ENCODE data around the gene FTO. TPM values are rescaled to one million over a fixed set of nuclear protein-coding genes. Genes with fewer than 3 reads are reported as not detected.

FTO gene
- total RNA-seq, 2 donors from 2014 or later: 44.0 to 51.5 TPM

DNA sequence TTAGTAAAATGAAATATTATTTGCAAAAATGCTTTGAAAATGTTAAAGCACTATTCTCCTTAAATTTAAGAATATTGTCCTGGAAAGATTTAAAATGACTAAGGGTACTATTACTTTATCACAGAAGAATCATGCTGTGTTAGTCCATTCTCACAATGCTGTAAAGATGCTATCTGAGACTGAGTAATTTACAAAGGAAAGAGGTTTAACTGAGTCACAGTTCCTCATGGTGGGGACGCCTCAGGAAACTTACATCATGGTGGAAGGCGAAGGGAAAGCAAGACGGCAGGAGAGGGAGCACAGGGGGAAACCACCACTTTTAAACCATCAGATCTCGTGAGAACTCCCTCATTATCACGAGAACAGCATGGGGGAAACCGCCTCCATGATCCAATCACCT, 337.0 kb downstream of the FTO start:
- no peak for ATAC-seq (replicated peaks in 1 of 2)
- DNase-seq: no peak
- Mint-ChIP-seq H3K27me3 (ENCODE audit: low read depth) (no peaks in the 10 kb centered on the region), H3K9me3 (peaks cover 2 to 6% of the 10 kb centered on the region in 2 donors), H3K27ac (no peak overlapping the region), H3K36me3 (ENCODE audit: insufficient read depth in 2 of 2) (peaks cover 3 to 9% of the 10 kb centered on the region in 2 donors), H3K4me3 (no peak overlapping the region), H3K4me1 (ENCODE audit: low read depth) (no peaks in the 10 kb centered on the region)

DNA sequence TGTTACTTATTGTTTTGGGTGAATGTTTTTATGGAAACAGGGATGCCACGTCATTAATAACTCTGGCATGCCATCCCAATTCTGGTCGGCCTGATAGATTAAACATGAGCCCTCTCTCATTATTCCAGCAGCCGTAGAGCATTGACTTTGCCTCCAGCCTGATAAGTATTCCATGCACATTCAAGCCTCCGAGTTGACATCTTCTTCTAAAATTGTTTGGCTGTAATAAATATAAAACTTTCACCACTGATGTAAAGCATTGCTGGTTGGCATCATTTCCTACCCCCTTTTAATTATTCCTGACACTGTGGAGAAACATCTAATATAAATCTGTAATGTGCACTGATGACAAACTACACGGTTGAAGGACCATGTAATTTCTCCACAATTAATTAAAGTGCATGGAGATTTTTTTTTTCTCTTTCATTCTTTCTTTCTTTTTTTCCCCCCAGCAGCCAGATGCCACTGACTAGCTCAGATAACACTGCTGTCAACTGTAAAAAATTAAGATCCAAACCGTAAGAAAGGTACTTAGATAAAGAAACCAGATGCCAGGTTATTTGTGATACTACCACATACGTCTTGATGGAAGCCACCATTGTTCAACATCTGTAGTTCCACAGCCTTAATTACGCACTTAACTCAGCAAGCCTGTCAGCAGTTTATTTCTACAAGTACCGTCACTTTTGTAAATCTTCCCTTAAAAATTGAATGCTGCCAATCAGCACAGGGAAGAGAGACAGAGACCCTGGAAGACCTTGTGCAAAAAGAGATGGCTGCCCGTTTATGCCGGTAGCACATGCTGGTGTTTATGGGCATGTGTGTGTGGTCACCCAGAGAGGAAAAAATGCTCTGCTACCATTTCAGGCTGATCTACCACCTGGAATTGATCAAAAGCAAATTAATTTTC, 344.9 kb downstream of the FTO start:
- no peak for DNase-seq
- no peak for ATAC-seq (replicated peaks in 1 of 2)
- Mint-ChIP-seq H3K27ac (no peak overlapping the region), H3K9me3 (no peaks in the 10 kb centered on the region), H3K36me3 (ENCODE audit: insufficient read depth in 2 of 2) (no peaks in the 10 kb centered on the region), H3K4me3 (no peak overlapping the region), H3K4me1 (ENCODE audit: low read depth) (no peaks in the 10 kb centered on the region), H3K27me3 (ENCODE audit: low read depth) (no peaks in the 10 kb centered on the region)

DNA sequence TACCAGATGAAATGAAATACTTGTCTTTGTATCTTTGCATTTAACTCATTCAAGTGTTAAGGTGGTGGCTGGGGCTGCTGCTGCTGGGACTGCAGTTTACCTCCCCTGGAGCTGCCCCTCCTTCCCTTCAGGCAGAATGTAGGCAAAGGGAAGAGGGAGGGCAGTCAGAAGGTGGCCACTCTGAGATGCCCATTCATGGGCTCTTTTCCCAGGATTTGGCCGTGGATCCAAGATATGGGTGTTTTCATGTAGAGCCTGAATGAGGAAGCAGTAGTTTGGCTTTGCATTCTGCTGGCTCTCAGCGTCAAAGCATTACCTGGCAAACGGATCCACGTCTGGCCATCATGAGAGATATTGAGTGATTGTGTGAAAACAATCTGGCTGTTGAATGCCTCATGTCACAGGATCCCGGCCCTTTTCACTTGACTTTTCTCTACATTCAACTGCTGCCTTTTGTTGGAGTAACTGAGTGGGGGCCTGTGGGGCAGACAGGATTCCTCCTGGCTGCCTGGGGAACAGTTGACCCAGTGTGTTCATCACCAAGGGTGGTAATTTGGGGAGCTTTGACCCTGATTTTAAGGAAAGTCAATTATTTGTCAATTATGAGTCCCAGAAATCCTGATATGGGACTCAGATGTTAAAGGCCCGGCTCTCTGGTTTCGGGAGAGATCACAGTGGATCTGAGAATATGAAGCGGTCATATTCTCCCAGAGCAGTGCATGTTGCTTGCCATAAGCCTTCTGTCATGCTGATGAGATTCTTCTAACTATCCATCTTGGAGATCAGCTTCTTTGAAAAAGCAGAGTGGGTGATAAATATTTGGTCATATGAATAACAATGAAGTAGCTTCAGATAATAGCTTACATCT, 345.9 kb downstream of the FTO start:
- H3K9me3 Mint-ChIP-seq: no peaks in the 10 kb centered on the region
- H3K4me3 Mint-ChIP-seq: no peak overlapping the region
- no peaks in the 10 kb centered on the region for H3K27me3 Mint-ChIP-seq (ENCODE audit: low read depth)
- no peaks in the 10 kb centered on the region for H3K4me1 Mint-ChIP-seq (ENCODE audit: low read depth)
- no peaks in the 10 kb centered on the region for H3K36me3 Mint-ChIP-seq (ENCODE audit: insufficient read depth in 2 of 2)
- DNase-seq: no peak
- H3K27ac Mint-ChIP-seq: no peak overlapping the region
- ATAC-seq (replicated peaks in 1 of 2): no peak

DNA sequence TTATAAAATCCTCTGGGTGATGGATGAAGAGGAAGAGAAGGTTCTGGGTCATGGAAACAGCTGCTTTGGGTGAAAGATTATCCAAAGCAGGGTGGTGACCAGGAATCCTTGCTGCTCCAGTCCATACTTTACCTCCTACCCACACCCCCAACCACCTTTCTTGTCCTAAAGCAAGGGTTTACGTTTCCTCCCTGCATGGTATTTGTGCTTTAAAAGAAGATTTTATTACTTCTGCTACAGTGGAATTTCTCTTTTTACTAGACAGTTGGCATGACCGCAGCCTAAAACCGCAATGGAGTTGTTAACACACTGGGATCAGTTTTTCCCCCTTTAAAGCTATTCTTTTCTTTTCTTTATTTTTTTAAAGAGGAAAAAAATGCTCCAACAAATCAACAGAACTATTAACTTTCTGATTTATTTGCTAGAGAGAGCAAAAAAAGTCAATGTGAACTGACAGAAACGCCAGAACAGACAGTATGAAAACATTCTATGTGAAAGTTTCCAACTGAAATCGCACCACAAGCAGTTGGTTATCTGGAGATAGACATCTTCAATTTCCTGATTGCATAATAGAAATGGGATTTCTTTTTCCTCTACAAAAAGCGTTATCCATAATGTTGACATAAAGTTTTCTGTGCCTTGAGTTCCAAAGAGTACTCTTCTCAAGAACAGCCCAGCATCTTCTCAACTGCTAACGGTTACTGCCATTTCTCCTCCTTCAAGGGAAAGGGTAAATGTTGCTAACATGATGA, 346.7 kb downstream of the FTO start:
- H3K9me3 Mint-ChIP-seq: no peaks in the 10 kb centered on the region
- DNase-seq: no peak
- no peaks in the 10 kb centered on the region for H3K36me3 Mint-ChIP-seq (ENCODE audit: insufficient read depth in 2 of 2)
- H3K27ac Mint-ChIP-seq: no peak overlapping the region
- no peak for ATAC-seq (replicated peaks in 1 of 2)
- H3K4me1 Mint-ChIP-seq (ENCODE audit: low read depth): no peaks in the 10 kb centered on the region
- no peak overlapping the region for H3K4me3 Mint-ChIP-seq
- H3K27me3 Mint-ChIP-seq (ENCODE audit: low read depth): no peaks in the 10 kb centered on the region

DNA sequence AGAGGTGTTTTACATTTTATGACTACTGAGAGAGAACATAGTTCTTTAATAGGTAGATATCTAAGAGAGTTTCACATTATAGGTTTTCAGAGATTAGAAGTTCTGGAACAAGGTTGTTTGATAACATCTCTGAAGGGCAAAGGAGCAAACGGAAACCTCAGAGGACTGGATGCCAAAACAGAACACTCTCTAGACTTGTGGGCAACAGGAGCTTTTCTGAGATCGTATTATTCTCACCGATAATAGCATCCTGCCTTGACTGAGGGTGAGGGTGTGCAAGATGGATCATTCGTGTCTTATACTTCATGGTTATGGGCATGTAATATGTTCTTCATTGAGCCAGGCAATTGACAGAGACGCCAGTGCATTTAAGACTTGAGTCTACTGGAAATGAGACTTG, 347.9 kb downstream of the FTO start:
- Mint-ChIP-seq H3K27ac (no peak overlapping the region), H3K9me3 (no peaks in the 10 kb centered on the region), H3K4me3 (no peak overlapping the region), H3K27me3 (ENCODE audit: low read depth) (no peaks in the 10 kb centered on the region), H3K4me1 (ENCODE audit: low read depth) (no peaks in the 10 kb centered on the region), H3K36me3 (ENCODE audit: insufficient read depth in 2 of 2) (no peaks in the 10 kb centered on the region)
- ATAC-seq (replicated peaks in 1 of 2) (no peak), DNase-seq (no peak)

DNA sequence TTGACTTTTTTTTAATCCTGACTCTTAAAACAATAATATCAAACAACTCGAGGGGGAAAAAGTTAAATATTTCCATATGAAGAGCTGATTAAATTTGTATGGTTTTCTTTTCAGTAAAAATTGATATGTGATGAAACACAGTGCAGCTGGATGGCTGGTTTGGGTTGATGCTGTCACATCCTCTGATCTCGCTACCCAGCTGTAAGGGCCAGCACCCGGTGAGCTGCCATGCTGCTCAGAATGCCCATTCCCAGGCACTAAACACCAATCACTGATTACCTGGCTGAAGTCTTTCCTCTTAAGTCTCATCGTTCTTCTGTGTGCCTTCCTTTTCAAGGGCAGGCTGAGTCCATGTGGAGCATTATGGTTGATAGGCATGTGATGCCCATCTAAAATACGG, 348.3 kb downstream of the FTO start:
- ATAC-seq (replicated peaks in 1 of 2) (no peak), DNase-seq (no peak)
- no peaks in the 10 kb centered on the region for H3K4me1 Mint-ChIP-seq (ENCODE audit: low read depth)
- no peaks in the 10 kb centered on the region for H3K27me3 Mint-ChIP-seq (ENCODE audit: low read depth)
- no peaks in the 10 kb centered on the region for H3K9me3 Mint-ChIP-seq
- H3K36me3 Mint-ChIP-seq (ENCODE audit: insufficient read depth in 2 of 2): no peaks in the 10 kb centered on the region
- H3K27ac Mint-ChIP-seq: no peak overlapping the region
- H3K4me3 Mint-ChIP-seq: no peak overlapping the region

DNA sequence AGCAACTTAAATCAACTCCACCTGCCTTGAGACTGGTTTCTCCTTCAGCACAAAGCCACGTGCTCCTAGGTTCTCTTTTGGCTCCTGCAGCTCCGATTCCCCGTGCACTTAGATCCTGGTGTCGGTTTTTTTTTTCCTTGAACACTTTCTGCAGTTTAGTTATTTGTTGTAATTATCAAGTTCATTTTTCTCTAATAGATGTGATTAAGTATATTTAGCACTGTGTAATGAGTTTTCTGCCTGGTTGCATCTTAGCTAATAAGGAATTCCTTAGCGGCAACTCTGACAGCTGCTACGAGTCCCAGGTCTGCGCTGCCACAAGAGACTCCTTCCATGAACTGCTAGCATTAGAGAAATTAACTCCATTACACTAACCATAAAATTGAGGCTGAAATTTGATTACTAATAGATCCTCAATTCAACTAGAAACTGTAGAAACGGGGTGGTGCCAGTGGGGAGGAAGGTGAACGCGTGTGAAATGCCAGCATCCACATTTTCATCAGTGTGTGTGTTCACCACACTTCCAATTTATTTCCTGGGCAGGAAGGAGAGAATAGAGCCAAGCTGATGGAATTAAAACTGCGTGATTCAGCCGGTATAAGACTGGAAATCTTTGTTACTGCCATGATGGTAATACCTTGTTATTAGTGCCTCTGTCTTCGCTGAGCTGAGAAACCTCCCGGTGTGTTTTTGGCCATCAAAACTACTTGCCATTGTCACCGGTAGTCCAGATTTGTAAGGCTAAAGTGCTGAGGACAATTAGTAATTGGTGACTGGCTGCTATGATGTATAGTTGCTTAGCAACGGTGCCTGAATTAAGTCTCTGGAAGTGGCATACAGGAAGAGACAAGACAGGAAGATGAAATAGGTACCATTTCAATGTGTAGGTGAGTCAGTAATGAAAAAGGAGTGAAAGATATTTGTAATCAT, 350.2 kb downstream of the FTO start:
- Mint-ChIP-seq H3K27ac (no peak overlapping the region), H3K4me3 (no peak overlapping the region), H3K36me3 (ENCODE audit: insufficient read depth in 2 of 2) (no peaks in the 10 kb centered on the region), H3K9me3 (no peaks in the 10 kb centered on the region), H3K4me1 (ENCODE audit: low read depth) (no peaks in the 10 kb centered on the region), H3K27me3 (ENCODE audit: low read depth) (no peaks in the 10 kb centered on the region)
- DNase-seq: no peak
- ATAC-seq (replicated peaks in 1 of 2): no peak

DNA sequence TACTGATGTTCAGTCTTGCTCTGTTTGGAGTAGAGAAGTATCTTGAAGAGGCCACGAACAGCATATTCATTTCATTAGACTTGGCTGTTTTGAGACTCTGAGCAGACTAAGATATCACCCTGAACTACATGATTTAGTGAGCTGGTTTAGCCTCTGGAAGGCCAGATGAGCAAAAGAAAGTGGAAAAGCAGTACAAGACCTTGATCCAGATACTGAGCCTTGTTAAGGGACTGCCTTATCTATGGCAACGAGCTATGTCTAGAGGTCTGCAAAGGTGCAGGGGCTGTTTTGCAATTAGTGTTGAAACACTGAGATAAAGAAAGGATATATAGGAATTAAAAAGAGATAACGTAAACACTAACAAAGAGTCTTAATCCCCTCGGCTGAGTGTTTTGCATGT, 351.2 kb downstream of the FTO start:
- H3K27me3 Mint-ChIP-seq (ENCODE audit: low read depth): no peaks in the 10 kb centered on the region
- no peak overlapping the region for H3K4me3 Mint-ChIP-seq
- H3K9me3 Mint-ChIP-seq: no peaks in the 10 kb centered on the region
- H3K27ac Mint-ChIP-seq: no peak overlapping the region
- H3K36me3 Mint-ChIP-seq (ENCODE audit: insufficient read depth in 2 of 2): no peaks in the 10 kb centered on the region
- no peaks in the 10 kb centered on the region for H3K4me1 Mint-ChIP-seq (ENCODE audit: low read depth)
- ATAC-seq (replicated peaks in 1 of 2) (no peak), DNase-seq (no peak)

DNA sequence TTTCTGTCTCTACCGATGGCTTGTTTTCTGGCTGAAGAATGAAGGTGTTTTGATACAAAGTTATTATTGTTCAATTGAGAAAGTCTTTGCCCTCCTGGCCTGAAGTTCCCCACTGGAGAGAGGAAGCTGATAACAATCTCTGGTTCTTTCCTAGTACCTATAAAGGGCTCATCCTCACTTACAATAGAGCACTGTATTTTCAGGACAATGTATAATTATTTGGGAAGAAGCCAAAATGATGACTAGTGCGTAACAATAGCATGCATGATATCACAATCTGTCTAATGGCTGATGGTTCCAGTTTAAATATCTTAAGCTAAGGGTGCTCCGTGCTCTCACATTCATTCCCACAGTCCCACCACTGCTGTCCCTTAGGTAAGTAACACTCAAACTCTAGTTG, 351.9 kb downstream of the FTO start:
- H3K4me1 Mint-ChIP-seq (ENCODE audit: low read depth): no peaks in the 10 kb centered on the region
- ATAC-seq (replicated peaks in 1 of 2): no peak
- H3K36me3 Mint-ChIP-seq (ENCODE audit: insufficient read depth in 2 of 2): no peaks in the 10 kb centered on the region
- H3K9me3 Mint-ChIP-seq: no peaks in the 10 kb centered on the region
- no peaks in the 10 kb centered on the region for H3K27me3 Mint-ChIP-seq (ENCODE audit: low read depth)
- no peak overlapping the region for H3K27ac Mint-ChIP-seq
- H3K4me3 Mint-ChIP-seq: no peak overlapping the region
- DNase-seq: no peak

DNA sequence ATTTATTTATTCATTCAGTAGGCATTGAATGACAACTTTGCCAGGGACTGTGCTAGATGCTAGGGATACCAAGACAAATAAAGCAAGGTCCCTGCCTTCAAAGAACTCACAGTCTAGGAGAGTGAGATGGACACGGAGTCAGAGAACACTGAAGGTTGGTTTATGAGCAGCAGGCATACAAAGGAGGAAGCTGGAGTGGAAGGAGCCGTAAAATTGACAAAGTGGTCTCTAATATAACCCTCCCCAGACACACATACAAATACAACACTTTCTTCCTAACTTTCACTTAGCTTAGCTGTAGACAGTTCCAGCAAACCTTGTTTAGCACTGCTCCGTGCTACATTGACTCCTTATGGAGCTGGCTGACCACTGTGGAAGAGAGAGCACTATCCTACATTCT, 353.0 kb downstream of the FTO start:
- no peak overlapping the region for H3K27ac Mint-ChIP-seq
- H3K4me3 Mint-ChIP-seq: no peak overlapping the region
- DNase-seq: no peak
- H3K4me1 Mint-ChIP-seq (ENCODE audit: low read depth): no peaks in the 10 kb centered on the region
- H3K36me3 Mint-ChIP-seq (ENCODE audit: insufficient read depth in 2 of 2): no peaks in the 10 kb centered on the region
- H3K9me3 Mint-ChIP-seq: no peaks in the 10 kb centered on the region
- no peak for ATAC-seq (replicated peaks in 1 of 2)
- H3K27me3 Mint-ChIP-seq (ENCODE audit: low read depth): no peaks in the 10 kb centered on the region

DNA sequence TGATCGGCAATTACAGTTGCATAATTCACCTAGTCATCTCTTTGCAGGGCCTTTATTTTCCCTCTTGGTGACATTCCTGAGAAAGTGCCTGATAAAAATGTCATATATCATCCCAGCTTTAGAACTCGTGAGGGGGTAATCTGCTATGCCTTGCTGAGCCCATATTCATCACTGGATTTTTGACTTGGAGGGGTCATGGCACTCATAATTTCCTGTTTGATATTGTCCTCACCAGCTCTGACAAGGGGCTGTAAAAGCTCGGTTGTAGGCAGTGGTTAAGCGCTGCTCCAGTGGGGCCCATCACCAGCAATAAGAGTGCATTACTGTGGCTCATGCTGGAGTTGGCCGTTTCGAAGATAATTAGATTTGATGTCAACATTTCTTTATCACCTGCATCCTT, 355.4 kb downstream of the FTO start:
- no peaks in the 10 kb centered on the region for H3K4me1 Mint-ChIP-seq (ENCODE audit: low read depth)
- DNase-seq: no peak

More for the DNA sequence above, 355.4 kb downstream of the FTO start:
- H3K27me3 Mint-ChIP-seq (ENCODE audit: low read depth): no peaks in the 10 kb centered on the region
- H3K27ac Mint-ChIP-seq: no peak overlapping the region
- H3K4me3 Mint-ChIP-seq: no peak overlapping the region
- H3K9me3 Mint-ChIP-seq: no peaks in the 10 kb centered on the region
- no peaks in the 10 kb centered on the region for H3K36me3 Mint-ChIP-seq (ENCODE audit: insufficient read depth in 2 of 2)
- no peak for ATAC-seq (replicated peaks in 1 of 2)
